HG03354 (cell line): ENCODE measurements around the gene MYLK.

Source experiments
- ATAC-seq: cut with Tn5 transposase; IDR thresholded peaks from one replicate; pipeline ENCODE4 v1.9.1; 2021; ENCODE audit warnings: mild to moderate bottlenecking; ENCODE audit not compliant: unreplicated experiment, poor library complexity, severe bottlenecking

MYLK gene

DNA sequence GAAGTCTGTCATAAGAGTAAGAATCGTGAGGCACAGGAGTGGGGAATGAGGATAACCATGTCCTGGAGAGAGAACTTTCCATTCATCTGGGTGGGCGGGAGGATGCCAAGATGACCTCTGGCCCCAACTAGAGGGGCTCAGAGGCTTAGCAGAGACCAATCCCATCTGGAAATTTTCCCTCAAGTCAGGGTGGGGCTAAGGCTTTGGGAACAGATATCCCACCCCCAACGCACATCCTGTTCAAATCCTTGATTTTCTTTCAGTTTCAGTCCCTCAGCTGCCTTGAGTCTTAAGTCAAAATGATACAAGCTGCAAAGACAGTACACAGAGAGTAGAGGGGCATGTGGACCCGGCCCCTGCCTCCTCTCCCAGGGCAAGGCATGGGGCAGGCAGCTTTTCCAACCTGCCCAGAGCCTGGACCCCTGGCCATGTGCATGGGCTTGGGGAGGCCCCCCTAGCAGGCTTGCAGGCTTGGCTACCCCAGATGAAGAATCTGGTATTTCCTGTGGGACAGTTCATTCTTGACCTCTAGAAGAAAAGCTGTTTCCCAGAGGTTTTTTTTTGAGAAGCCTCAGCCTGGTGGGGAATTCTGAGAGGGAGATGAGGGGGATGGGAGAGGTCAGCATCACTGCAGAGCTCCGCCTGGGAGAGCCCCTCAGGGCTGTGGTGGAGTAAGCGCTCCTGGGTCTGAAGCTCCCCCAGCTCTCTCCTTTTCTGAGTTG, 189.6 kb downstream of the MYLK start:
- no peak for ATAC-seq

DNA sequence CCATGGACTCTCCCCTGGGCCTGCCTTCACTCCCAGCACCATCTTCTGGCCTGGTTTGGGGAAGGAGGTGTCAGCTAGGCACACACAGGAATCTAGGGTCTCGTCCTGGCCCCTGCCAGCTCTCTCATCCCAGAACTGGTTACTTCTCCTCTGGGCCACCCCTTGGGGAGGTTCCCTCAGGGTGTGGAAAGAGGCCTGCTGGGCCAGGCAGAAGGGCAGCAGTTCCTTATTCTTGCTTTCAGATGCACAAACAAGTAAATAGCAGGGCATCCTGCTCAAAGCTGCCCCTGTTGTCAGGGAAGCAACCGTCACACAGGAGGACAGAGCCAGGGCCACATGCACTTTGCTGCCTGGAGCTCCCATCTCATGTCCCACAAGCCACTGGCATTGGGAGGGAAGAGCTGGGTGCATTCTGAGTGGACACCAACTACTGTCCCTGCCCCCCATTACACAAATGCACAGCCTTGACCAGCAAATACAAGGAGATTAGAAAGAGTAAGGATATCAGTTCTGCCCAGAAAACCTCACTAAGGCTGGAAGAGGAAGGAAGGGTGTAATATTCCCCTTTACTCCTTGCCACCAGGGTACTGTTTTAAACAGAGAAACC, 190.4 kb downstream of the MYLK start:
- no peak for ATAC-seq

DNA sequence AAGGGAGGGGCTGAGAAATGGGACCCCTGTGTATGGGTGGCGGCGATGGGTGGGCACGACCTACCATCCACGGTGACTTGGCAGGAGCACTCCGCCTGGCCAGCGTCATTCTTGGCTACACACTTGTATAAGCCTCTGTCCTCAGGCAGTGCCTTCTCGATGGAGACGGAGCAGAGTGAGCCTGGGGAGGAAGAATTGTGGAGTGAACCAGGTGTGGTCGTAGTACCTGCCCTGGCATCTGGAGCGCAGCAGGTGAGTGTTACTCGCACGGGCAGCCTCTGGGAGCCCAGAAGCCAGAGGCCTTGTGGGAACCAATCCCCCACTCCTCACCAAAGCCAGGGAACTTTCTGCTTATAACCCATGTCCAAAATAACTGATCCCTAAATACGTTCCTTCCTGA, 191.5 kb downstream of the MYLK start:
- no peak for ATAC-seq

DNA sequence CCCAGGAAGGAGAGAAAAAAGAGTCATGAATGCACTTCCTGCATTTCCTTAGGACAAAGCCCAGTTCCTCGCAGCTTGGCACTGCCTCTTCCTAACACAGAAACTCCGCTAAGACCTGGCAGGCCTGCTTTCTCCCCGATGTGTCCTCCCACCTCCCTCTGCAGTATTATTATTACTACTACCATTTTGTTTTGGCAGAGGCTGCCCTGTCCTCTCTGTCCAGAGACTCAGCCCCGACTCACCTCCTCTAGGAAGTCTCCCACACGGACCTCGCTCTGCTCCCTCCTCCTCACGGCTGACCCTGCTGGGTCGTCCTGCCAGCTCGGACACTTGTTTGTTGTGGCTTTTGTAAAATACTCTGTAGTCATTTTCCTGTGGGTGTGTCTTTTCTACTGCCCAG, 192.1 kb downstream of the MYLK start:
- ATAC-seq, result no peak

DNA sequence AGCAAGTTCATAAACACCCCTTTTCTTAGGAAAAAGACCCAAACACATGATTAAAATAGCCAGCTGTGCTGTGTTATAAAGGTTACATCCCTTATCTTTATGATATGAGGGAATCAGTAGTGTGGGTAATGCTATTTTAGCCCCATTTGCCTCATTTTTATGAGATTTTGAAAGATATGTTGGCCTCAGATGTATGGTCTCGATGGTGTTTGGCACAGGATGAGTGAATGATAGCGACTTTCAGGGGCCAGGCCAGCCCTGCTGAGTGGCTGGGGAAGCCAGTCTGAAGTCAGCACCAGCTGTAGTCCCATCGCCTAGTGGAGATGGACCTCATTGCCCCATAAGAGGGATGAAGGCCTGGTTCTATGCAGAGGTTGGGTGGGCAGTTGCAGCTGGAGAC, 194.3 kb downstream of the MYLK start:
- no peak for ATAC-seq

DNA sequence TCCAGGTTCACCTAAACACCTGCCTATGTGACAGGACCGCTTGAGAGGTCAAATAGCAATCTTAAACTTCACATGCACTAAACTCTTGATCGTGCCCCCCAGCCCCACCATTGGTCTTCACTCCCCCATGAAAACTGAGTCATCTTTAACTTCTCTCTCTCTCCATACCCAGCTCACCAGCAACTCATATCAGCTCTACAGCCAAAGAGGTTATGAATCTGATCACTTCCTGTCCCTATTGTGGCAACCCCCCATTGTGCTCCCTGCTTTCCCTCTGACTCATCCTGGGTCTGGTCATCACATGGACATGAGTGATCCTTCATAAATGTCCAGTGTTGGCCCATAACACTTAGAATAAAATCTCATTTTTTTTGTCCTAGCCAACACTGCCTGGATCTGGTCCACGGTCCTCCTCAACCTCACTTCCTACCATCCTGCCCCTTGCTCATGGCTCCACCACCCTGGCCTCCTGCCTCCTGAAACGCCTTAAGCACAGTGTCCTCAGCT, 195.8 kb downstream of the MYLK start:
- ATAC-seq, result no peak

DNA sequence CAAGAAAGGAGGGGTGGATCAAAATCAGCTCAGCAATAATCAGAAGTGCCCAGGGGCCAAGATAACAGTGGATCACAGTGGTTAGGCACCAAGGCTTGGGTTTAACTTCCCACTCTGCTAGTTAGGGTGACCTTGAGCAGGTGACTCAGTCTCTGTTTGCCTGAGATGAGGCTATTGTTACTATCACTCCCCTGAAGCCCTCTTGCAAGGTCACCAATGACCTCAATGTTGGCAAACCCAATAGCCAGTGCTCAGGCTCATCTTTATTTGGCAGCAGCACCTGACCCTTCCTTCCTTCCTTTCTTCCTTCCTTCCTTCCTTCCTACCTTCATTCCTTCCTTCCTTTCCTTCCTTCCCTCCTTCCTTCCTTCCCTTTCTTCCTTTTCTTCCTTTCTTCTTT, 196.8 kb downstream of the MYLK start:
- ATAC-seq, result no peak

DNA sequence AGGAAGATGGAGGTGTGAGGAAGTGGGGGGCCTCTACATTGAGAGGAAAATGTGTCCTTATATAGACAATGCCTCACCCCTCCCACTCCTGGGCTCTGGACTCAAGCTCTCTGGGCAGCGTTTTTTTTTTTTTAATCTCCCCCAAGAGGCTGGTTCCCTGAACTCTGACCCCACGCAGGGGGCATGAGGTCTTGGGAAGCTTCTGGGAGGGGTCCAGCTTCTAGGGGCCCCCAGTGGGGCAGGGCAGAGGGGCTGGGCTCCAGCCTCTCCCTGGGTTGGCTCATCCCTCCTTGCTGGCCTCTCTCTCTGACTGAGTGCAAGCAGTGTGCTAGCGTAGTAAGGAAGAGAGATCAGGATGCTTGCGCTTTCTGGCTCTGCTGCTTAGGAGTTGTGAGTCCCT, 197.9 kb downstream of the MYLK start:
- no peak for ATAC-seq

DNA sequence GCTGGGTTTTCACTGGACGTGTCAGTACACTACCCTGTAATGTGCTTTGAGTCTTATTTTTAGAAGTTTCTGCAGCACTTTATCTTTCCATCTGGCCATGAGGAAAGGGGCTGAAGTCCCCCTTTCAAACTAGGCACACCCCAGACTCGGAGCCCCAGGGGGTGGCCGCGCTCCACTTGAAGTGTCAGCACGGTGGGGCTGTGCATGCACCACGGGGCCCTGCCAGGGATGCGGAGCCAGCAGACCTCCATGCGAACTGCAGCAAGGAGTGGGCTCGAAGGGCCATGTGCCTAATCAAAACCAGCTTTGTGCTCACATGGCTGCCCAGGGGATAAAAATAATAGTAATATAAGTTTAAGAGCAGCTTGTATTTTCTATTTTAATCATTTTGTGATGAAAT, 198.4 kb downstream of the MYLK start:
- ATAC-seq, result no peak

DNA sequence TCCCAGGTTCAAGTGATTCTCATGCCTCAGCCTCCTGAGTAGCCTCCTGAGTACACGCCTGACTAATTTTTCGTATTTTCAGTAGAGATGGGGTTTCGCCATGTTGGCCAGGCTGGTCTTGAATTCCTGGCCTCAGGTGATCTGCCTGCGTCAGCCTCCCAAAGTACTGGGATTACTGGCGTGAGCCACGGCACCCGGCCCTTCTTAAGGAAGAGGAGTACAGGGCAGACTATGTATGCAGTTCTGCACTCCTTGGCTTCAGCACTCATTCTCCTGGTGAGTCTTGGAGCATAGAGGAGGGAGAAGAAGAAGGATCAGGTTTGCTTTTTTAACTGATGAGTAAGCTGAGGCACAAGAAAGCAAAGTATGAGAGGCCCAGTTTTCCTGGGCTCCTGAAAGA, 199.5 kb downstream of the MYLK start:
- ATAC-seq, result no peak

DNA sequence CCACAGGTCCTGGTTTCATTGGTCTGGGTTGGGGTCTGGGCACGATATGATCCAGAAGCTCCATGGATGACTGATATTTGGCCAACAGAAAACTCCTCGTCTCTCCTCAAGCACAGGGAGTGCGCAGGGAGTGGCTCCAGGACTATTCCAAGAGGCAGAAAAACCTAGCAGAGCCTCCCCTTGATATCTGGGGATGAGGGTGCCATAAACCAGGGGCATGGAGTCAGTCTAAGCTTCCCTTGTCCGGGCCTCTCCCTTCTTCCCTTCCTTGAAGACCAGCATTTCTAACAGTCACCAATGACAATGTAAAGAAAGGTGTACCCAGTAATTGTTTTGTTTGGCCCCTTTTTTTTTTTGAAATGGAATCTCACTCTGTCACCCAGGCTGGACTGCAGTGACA, 199.9 kb downstream of the MYLK start:
- no peak for ATAC-seq

DNA sequence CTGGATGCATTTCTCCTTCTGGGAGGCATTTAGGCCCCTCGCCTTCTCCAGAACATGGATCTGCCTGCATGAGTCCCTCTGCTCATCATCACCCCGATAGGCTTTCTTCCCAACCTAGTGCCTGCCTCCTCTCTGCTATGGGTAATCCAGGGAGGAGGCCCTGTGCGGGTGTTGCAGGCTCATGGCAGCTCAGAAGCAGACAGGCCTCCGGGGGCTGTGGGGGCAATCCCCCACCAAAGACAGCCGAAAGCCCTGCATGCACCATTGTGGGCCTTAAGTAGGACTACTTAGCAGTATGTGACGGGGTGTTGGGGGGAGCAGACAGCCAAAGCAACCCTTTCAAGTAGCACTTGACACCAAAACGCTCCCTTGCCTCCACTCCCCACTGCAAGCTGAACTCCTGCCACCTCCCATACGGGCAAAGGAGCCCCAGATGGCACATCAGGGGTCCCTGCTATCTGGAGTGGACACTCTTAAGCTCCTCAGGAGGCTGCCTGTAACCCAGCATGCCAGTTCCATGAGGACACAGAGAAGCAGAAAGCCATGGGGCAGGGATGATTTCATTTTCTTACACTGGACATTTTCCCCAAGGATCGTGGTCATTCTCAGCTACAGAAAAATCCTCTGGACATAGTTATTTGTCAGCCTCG, 200.5 kb downstream of the MYLK start:
- ATAC-seq, result no peak

DNA sequence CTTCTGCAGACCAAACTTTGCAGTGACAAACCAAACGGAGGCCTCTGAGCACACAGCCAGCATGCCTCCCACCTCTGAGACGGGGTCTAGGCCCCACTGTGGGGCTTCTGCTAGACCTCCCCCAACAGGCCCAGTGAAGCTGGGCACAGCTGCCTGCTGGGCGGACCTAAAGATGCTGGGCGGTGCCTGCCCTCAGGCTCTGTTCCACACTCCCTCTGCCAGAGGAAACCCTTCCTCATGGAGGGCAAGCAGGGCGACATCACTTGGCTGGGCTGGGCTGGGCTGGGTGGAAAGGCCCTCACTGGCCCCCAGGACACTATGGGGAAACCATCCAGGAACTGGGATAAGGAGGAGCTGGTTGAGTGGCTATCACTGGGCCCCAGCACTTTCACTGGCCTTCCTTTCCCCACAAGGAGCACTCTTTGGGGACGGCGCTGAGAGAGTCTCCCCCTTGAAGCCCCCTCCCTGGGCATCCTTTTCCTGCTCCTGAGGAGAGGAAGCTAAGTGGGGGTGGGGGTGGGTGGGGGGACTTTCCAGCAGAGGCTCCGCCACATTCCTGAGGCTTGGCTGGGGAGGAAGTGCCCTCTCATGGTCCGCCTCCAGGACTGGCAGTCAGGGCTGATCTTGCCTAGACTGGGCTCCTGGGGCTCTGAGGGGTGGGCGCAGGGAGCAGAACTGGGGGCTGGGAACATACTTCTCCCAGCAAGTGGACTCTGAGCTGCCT, 201.2 kb downstream of the MYLK start:
- ATAC-seq, result no peak

DNA sequence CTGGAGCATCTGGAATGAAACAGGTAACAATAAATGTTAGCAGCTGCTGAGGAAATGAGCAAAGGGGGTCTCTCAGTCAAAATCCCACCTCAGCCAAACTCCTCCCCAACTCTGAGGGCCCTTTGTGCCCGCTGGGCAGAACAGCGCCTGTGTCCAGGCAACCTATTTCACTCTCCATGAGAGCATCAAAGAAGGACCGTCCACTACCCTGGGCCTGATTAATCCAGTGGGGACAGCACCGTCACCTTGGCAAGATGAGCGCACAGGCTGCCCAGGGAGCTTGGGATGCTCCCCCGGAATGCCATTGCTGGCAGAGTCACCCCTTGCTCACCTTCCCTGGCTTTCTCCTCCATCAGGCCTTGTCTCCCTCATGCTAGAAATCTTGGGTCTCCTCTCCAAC, 201.8 kb downstream of the MYLK start:
- ATAC-seq, result no peak

DNA sequence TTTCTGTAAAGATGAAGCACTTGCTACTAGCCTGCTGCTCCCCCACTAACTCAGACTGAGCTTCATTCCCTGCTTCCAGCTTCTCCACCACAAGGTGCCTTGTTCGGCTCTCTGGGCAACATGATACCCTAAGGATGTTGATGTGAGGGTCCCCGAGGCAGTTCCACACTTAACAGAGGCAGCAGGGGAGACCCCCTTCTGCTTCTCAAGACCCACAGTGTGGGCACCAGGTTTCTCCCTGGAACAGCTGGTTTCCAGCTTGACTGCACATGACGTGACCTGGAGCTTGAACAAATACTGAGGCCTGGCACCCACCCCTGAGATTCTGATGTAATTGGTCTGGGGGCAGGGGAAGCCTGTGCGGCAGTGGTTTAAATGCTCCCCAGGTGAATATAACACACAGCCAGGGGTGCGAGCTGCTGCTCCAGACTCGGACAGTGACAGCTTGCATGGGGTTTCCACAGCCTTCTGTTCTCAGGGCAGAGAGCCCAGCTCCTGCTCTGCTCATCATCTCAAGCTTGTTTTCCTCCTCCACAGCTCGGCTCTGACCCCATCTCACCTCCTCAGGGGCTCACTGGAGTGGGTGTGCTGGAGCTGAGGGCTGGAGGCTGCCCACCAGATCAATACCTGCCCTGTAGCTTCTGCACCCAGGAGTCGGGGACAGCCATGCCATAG, 204.3 kb downstream of the MYLK start:
- ATAC-seq, result no peak

DNA sequence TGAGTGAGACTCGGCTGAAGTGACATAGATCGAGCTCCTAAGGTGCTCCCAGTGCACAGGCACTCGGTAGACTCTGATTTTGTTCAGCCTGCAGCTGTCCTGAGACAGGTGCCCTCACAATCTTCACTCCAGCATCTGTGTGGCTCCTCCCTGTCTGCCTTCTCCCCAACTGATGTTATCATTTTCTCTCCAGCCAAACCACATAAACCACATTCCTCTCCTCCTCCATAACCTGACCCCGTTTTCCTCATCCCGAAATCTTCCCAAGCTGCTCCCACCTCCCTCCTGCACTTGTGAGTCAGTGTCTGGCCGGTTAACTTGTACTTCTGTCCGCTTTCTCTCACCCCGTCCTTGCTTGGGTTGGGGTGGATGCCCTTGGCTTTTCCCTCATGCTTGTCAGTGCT, 206.0 kb downstream of the MYLK start:
- ATAC-seq, result no peak

DNA sequence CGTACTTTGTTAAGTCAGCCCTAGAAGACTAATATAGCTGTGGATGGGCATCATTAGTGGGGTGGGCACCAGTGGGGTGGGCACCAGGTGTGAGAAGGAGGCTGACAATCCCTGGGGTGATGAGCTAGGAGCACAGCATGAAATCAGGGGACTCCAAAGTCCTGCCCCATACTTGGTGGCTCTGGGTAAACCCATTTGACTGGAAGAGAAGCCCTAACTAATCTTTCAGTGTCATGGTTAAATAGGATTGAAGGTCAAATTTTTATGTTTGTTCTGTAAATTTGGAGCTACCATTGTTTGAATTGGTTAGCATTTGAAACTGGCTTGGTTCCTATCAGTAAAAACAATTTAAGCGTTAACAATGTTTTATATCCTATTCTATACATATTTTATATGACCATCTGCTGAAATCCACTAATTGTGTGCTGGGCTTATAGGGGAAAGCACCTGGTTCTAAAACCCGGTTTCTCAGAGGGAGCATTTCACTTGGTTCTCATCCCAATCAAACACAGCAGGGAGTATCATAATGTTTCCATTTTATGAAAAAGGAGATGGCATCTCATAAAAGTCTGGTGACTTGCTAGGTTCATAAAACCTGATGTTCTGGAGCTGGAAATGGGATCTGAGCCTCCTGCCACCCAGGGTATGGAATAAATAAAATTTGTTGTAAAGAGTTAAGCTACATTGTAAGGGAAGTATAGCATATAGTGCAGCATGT, 211.5 kb downstream of the MYLK start:
- no peak for ATAC-seq

DNA sequence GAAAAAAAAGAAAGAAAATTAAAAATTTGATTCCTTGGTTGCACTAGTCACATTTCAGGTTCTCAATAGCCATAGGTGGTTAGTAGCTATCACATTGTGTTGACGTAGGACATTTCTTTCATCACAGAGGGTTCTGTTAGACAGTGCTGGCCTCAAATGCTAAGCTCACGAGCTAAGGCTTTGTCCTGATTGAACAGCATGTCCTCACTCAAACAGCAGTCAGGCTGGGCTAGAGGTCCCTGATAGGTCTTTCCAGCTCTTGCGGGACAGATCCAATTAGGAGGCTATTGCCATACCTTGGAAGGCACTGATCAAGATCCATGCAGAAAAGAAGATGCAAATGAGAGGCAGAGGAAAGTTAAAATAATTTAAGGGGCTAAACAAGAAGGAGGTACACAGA, 213.4 kb downstream of the MYLK start:
- no peak for ATAC-seq

DNA sequence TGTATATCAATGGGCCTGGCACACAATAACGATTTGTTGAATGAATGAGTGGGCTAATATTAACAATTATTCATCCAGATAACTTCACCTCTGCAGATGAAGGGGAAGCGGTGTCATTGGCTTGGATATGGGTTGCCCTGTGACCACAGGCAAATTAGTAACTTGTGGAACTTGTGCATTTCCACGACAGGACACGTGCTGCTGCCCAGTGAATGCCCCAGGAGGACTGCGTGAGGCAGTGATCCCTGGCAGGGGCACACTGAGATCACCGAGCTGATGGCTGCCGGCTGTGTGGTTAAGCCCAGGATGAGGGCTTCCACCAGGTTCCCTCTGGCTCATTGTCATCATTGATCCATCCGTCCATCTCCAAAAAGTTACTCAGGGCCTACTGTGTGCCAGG, 215.2 kb downstream of the MYLK start:
- ATAC-seq, result no peak
